NCI-H2227 treated with DMSO at 0.1 percent for 48 hours (cell line): Measurements from ENCODE around the gene SLC19A3.
"Not testable (repeated sequence)": the region's sequence is repeated elsewhere in the genome, so short reads cannot be mapped to it uniquely, and the experiment has no call there.

Source experiments
- DNase-seq: peaks from one replicate; lab custom pipeline; 2025; lab: John Stamatoyannopoulos, UW

The SLC19A3 gene

GRCh38 chr2:227703280-227703732, 14.5 kb downstream of the SLC19A3 start:
- DNase-seq = no peak

- no peak for DNase-seq
Observed at GRCh38 chr2:227701556-227701955, 16.3 kb downstream of the SLC19A3 start.

GRCh38 chr2:227696990-227697679, 20.7 kb downstream of the SLC19A3 start:
- DNase-seq = no peak

- no peak for DNase-seq
Observed at GRCh38 chr2:227687189-227687588, 30.6 kb downstream of the SLC19A3 start.

GRCh38 chr2:227684258-227684657, 33.6 kb downstream of the SLC19A3 start:
- DNase-seq = no peak

- no peak for DNase-seq
Observed at GRCh38 chr2:227677928-227678327, 39.9 kb downstream of the SLC19A3 start.

- no peak for DNase-seq
Observed at GRCh38 chr2:227674485-227674884, 43.3 kb downstream of the SLC19A3 start.

GRCh38 chr2:227673620-227674019, 44.2 kb downstream of the SLC19A3 start:
- not testable (repeated sequence) for DNase-seq

- no peak for DNase-seq
Observed at GRCh38 chr2:227671170-227671905, 46.5 kb downstream of the SLC19A3 start.

GRCh38 chr2:227666631-227667170, 51.1 kb downstream of the SLC19A3 start, which contains the start of gene SCYGR5:
TSS of gene SCYGR5 (plus strand) at chr2:227666804. CDS start at chr2:227666804, 0 bp downstream.
- DNase-seq = not testable (repeated sequence)

GRCh38 chr2:227665189-227665940, 52.5 kb downstream of the SLC19A3 start:
- no peak for DNase-seq

- no peak for DNase-seq
Observed at GRCh38 chr2:227661827-227662226, 56.0 kb downstream of the SLC19A3 start.

GRCh38 chr2:227661025-227661649, 56.7 kb downstream of the SLC19A3 start:
- DNase-seq = no peak

- DNase-seq = no peak
Observed at GRCh38 chr2:227657199-227657845, 60.5 kb downstream of the SLC19A3 start.

GRCh38 chr2:227655454-227655853, 62.4 kb downstream of the SLC19A3 start:
- DNase-seq = no peak

GRCh38 chr2:227654426-227654825, 63.4 kb downstream of the SLC19A3 start:
- no peak for DNase-seq

- DNase-seq = no peak
Observed at GRCh38 chr2:227653419-227653818, 64.4 kb downstream of the SLC19A3 start.

- DNase-seq = no peak
Observed at GRCh38 chr2:227643990-227644551, 73.8 kb downstream of the SLC19A3 start.

- no peak for DNase-seq
Observed at GRCh38 chr2:227642656-227643055, 75.2 kb downstream of the SLC19A3 start.

- no peak for DNase-seq
Observed at GRCh38 chr2:227634201-227634600, 83.6 kb downstream of the SLC19A3 start.
